Transverse colon (tissue), 4 donors: ENCODE data around the gene ITPR2. TPM values are rescaled to one million over a fixed set of nuclear protein-coding genes. Genes with fewer than 3 reads are reported as not detected.

Experiments used
- DNase-seq: peaks from one replicate; pipeline ENCODE4 v3.0.0-alpha.2; 2019
- H3K27ac ChIP-seq, 4 donors: fragments of 200-600 bp; sonication (generic); 2 replicates each; pipeline ENCODE4 v1.5.1; 2016 to 2018; ENCODE audit warnings: inconsistent platforms in 4 of 4
- H3K27me3 ChIP-seq: fragments of 200-600 bp; sonication (generic); 2 replicates; pipeline ENCODE4 v1.5.1; 2017; ENCODE audit warnings: inconsistent platforms
- H3K36me3 ChIP-seq, 4 donors: fragments of 200-600 bp; sonication (generic); 2 replicates each; pipeline ENCODE4 v1.5.1; 2017 to 2019; ENCODE audit warnings: inconsistent platforms in 4 of 4
- H3K4me1 ChIP-seq, 4 donors: fragments of 200-600 bp; sonication (generic); 2 replicates each; pipeline ENCODE4 v1.5.1; 2017 to 2020; ENCODE audit warnings: inconsistent platforms in 4 of 4
- H3K4me3 ChIP-seq, 4 donors: fragments of 200-600 bp; sonication (generic); 1 replicate in 1 of 4; 2 replicates in 3 of 4; pipeline versions ENCODE4 v1.5.1 to v1.6.1; 2017 to 2019; ENCODE audit warnings: inconsistent platforms in 4 of 4
- H3K9me3 ChIP-seq, 2 donors: fragments of 200-600 bp; sonication (generic); 2 replicates each; pipeline ENCODE4 v1.5.1; 2017 to 2019; ENCODE audit warnings: inconsistent platforms in 2 of 2
- CTCF ChIP-seq, 5 experiments: fragments of 200-600 bp in 3 of 5; fragments of 450-650 bp in 2 of 5; sonication (generic) in 3 of 5; IDR thresholded peaks; 1 replicate in 2 of 5; 2 replicates in 3 of 5; pipeline ENCODE4 v1.5.1; 2016 to 2017; ENCODE audit warnings: antibody characterized with exemption in 5 of 5, inconsistent platforms in 3 of 5, mild to moderate bottlenecking in 2 of 5, moderate library complexity in 1 of 5
- EP300 ChIP-seq: sonication (generic); formaldehyde crosslinking; IDR thresholded peaks from one replicate; pipeline ENCODE4 v1.6.1; 2017; ENCODE audit warnings: antibody characterized with exemption, low read depth
- POLR2A ChIP-seq: fragments of 450-650 bp; IDR thresholded peaks from one replicate; pipeline ENCODE4 v1.6.1; 2016; ENCODE audit warnings: antibody characterized with exemption, mild to moderate bottlenecking, moderate library complexity
- POLR2AphosphoS5 ChIP-seq, 3 donors: sonication (generic); formaldehyde crosslinking; IDR thresholded peaks; one replicate each; pipeline ENCODE4 v1.6.1; 2016; ENCODE audit warnings: antibody characterized with exemption in 3 of 3
- WGBS, 2 donors: methylation state at CpG; one replicate each; pipeline ENCODE4 v1.1.5; 2018; ENCODE audit warnings: low coverage in 1 of 2; 5-methylcytosine and 5-hydroxymethylcytosine counted together
- in situ Hi-C, 4 donors: fragments of 200-750 bp; cut with MboI; loops; one replicate each; pipeline versions ENCODE4 v1.15.0 to v1.15.1; 2017; ENCODE audit warnings: low sequenced_read_pairs in 3 of 4, low pct_ligation_motif_present in 1 of 4, low pct_unique_long_range_greater_than_20kb in 1 of 4
- intact Hi-C: fragments of 100-400 bp; cut with DNase I; formaldehyde crosslinking; loops from one replicate; pipeline ENCODE4 v1.15.1; 2023; ENCODE audit warnings: low total_unique reads
- total RNA-seq, 4 donors: library from RNA; depleted of rRNA; stranded (reverse); fragments of >200 nt; gene quantifications; one replicate each; pipeline ENCODE4 v1.1.0, GENCODE V29; 2016

ITPR2 gene
- total RNA-seq, 4 donors from 2014 or later = 29.8 to 60.5 (median 41.2) TPM

GRCh38 chr12:26422839-26423398 lies 410.1 kb downstream of the ITPR2 start:
- H3K9me3 ChIP-seq = no peaks in the 10 kb centered on the region
- no peak for TF ChIP-seq CTCF (IDR thresholded peaks at IDR 0.05)
- no peak for TF ChIP-seq POLR2A
- TF ChIP-seq POLR2AphosphoS5 (IDR thresholded peaks at IDR 0.05) = no peak
- no peak for TF ChIP-seq EP300
- H3K27me3 ChIP-seq = no peaks in the 10 kb centered on the region
- no peak for DNase-seq
- in situ Hi-C loops = loop anchor here in 3 of 4 donors (25.0 kb wide), 2 partner anchors 311 to 336 kb away; no protein-coding TSS in a partner anchor
- WGBS, 2 donors = 49 to 61% methylated on average over 3 of the region's 3 CpGs
- H3K4me1 ChIP-seq = no peaks in the 10 kb centered on the region
- intact Hi-C loops = no loop called here
- no peaks in the 10 kb centered on the region for H3K36me3 ChIP-seq
- H3K4me3 ChIP-seq = no peak overlapping the region
- no peak overlapping the region for H3K27ac ChIP-seq

GRCh38 chr12:26416550-26416949 lies 416.4 kb downstream of the ITPR2 start:
- in situ Hi-C loops (loop anchor here in 3 of 4 donors (25.0 kb wide), 2 partner anchors 304 to 329 kb away; no protein-coding TSS in a partner anchor), intact Hi-C loops (no loop called here)
- no peak overlapping the region for H3K4me3 ChIP-seq
- H3K27me3 ChIP-seq = no peaks in the 10 kb centered on the region
- no peaks in the 10 kb centered on the region for H3K4me1 ChIP-seq
- no peaks in the 10 kb centered on the region for H3K9me3 ChIP-seq
- no peak for DNase-seq
- TF ChIP-seq POLR2AphosphoS5 (IDR thresholded peaks at IDR 0.05) (no peak), EP300 (no peak), POLR2A (no peak), CTCF (IDR thresholded peaks at IDR 0.05) (no peak)
- 75 to 81% methylated on average over 3 of the region's 3 CpGs for WGBS, 2 donors
- H3K27ac ChIP-seq = no peak overlapping the region
- H3K36me3 ChIP-seq = no peaks in the 10 kb centered on the region

- Histone ChIP-seq H3K4me3 (no peak overlapping the region), H3K4me1 (no peaks in the 10 kb centered on the region), H3K36me3 (peaks cover 0 to 6% (median 0%) of the 10 kb centered on the region in 4 donors), H3K9me3 (no peaks in the 10 kb centered on the region), H3K27ac (no peak overlapping the region), H3K27me3 (no peaks in the 10 kb centered on the region)
- in situ Hi-C loops (loop anchor here in 3 of 4 donors (25.0 kb wide), 2 partner anchors 298 to 323 kb away; no protein-coding TSS in a partner anchor), intact Hi-C loops (no loop called here)
- WGBS, 2 donors = 80 to 84% methylated on average over 1 of the region's 1 CpG
- no peak for DNase-seq
- TF ChIP-seq EP300 (no peak), POLR2AphosphoS5 (IDR thresholded peaks at IDR 0.05) (no peak), CTCF (IDR thresholded peaks at IDR 0.05) (no peak), POLR2A (no peak)
Observed at GRCh38 chr12:26410689-26411088, 422.3 kb downstream of the ITPR2 start.

- Histone ChIP-seq H3K9me3 (no peaks in the 10 kb centered on the region), H3K27me3 (no peaks in the 10 kb centered on the region), H3K36me3 (peaks cover 0 to 6% (median 0%) of the 10 kb centered on the region in 4 donors), H3K4me1 (no peaks in the 10 kb centered on the region), H3K27ac (no peak overlapping the region), H3K4me3 (no peak overlapping the region)
- intact Hi-C loops = no loop called here
- in situ Hi-C loops = loop anchor here in 3 of 4 donors (25.0 kb wide), 2 partner anchors 295 to 320 kb away; no protein-coding TSS in a partner anchor
- TF ChIP-seq POLR2AphosphoS5 (IDR thresholded peaks at IDR 0.05) = no peak
- no peak for TF ChIP-seq EP300
- TF ChIP-seq CTCF (IDR thresholded peaks at IDR 0.05) = no peak
- no peak for TF ChIP-seq POLR2A
- DNase-seq = no peak
- WGBS, 2 donors = 92 to 100% methylated on average over 2 of the region's 2 CpGs
Observed at GRCh38 chr12:26406813-26407212, 426.2 kb downstream of the ITPR2 start.
